IPS DF 4.7 (cell line): ENCODE measurements around the gene SOD2.
"Not testable (repeated sequence)": the region's sequence is repeated elsewhere in the genome, so short reads cannot be mapped to it uniquely, and the experiment has no call there.

Experiments
- DNase-seq: peaks from one replicate; pipeline ENCODE4 v3.0.0-alpha.2; 2013; ENCODE audit warnings: low spot score; ENCODE audit errors: extremely low read depth

SOD2 gene

GRCh38 chr6:159693128-159693893 is at the start of gene SOD2:
SOD2 (minus strand) TSS chr6:159693241; CDS start chr6:159693167, 74 bp downstream.
- DNase-seq = no peak

- DNase-seq = no peak
These were observed 49.1 kb upstream of the SOD2 start for GRCh38 chr6:159742165-159742564.

- no peak for DNase-seq
These were observed 46.3 kb upstream of the SOD2 start for GRCh38 chr6:159739341-159739740.

GRCh38 chr6:159736908-159737307 is 43.9 kb upstream of the SOD2 start:
- no peak for DNase-seq

- not testable (repeated sequence) for DNase-seq
These were observed 40.4 kb upstream of the SOD2 start for GRCh38 chr6:159733395-159733794.

- not testable (repeated sequence) for DNase-seq
These were observed 39.5 kb upstream of the SOD2 start for GRCh38 chr6:159732550-159732949.

GRCh38 chr6:159730332-159730676 is 37.3 kb upstream of the SOD2 start:
- DNase-seq = no peak

- DNase-seq = no peak
These were observed 36.7 kb upstream of the SOD2 start for GRCh38 chr6:159729598-159730331.

- DNase-seq = no peak
These were observed 35.5 kb upstream of the SOD2 start for GRCh38 chr6:159728531-159728964.

- DNase-seq = no peak
These were observed 34.8 kb upstream of the SOD2 start for GRCh38 chr6:159727717-159728445.

GRCh38 chr6:159726918-159727716 is 34.1 kb upstream of the SOD2 start, which contains the start of gene WTAP:
WTAP (plus strand) TSS chr6:159727506; CDS start chr6:159736266, 8,760 bp downstream.
- DNase-seq = peak; percentile 80

GRCh38 chr6:159726255-159726917 is 33.3 kb upstream of the SOD2 start:
- no peak for DNase-seq

- DNase-seq = not testable (repeated sequence)
These were observed 32.2 kb upstream of the SOD2 start for GRCh38 chr6:159725208-159725607.

- DNase-seq = no peak
These were observed 31.7 kb upstream of the SOD2 start for GRCh38 chr6:159724778-159725177.

- DNase-seq = no peak
These were observed 30.2 kb upstream of the SOD2 start for GRCh38 chr6:159723259-159723658.

- no peak for DNase-seq
These were observed 29.6 kb upstream of the SOD2 start for GRCh38 chr6:159722655-159723054.

- DNase-seq = not testable (repeated sequence)
These were observed 28.9 kb upstream of the SOD2 start for GRCh38 chr6:159721981-159722380.

- DNase-seq = no peak
These were observed 27.7 kb upstream of the SOD2 start for GRCh38 chr6:159720708-159721107.

GRCh38 chr6:159719287-159719686 is 26.2 kb upstream of the SOD2 start:
- no peak for DNase-seq

- no peak for DNase-seq
These were observed 25.6 kb upstream of the SOD2 start for GRCh38 chr6:159718634-159719033.
